ENCODE data around the gene SPECC1L.

The SPECC1L gene

GRCh38 chr22:24422102-24422665 is 151.6 kb downstream of the SPECC1L start:
- TF ChIP-seq CTCF (IDR thresholded peaks at IDR 0.05; ENCODE audit: low read depth, low read length) = no peak
- no peak for DNase-seq (ENCODE audit: extremely low read depth, low read depth)

- no peak for DNase-seq (ENCODE audit: extremely low read depth, low read depth)
- TF ChIP-seq CTCF (IDR thresholded peaks at IDR 0.05; ENCODE audit: low read depth, low read length) = peak; percentile 34
These were observed 152.9 kb downstream of the SPECC1L start for GRCh38 chr22:24423519-24424000.

- no peak for TF ChIP-seq CTCF (IDR thresholded peaks at IDR 0.05; ENCODE audit: low read depth, low read length)
- no peak for DNase-seq (ENCODE audit: extremely low read depth, low read depth)
These were observed 153.6 kb downstream of the SPECC1L start for GRCh38 chr22:24424001-24424900.

- DNase-seq (ENCODE audit: extremely low read depth, low read depth) = no peak
- no peak for TF ChIP-seq CTCF (IDR thresholded peaks at IDR 0.05; ENCODE audit: low read depth, low read length)
These were observed 154.5 kb downstream of the SPECC1L start for GRCh38 chr22:24424901-24425775.

GRCh38 chr22:24426436-24426835 is 155.8 kb downstream of the SPECC1L start:
- DNase-seq (ENCODE audit: extremely low read depth, low read depth) = no peak
- TF ChIP-seq CTCF (IDR thresholded peaks at IDR 0.05; ENCODE audit: low read depth, low read length) = no peak

GRCh38 chr22:24426851-24427499 is 156.3 kb downstream of the SPECC1L start:
- DNase-seq (ENCODE audit: extremely low read depth, low read depth) = no peak
- no peak for TF ChIP-seq CTCF (IDR thresholded peaks at IDR 0.05; ENCODE audit: low read depth, low read length)
